RWPE2 (cell line): ENCODE results near the gene PLCB1.

Experiments
- ATAC-seq: fragments of 200-7000 bp; cut with Tn5 transposase; 3 replicates; pipeline ENCODE4 v1.9.1; 2021; ENCODE audit warnings: low read depth
- DNase-seq: peaks from one replicate; pipeline ENCODE4 v3.0.0-alpha.2; 2020; ENCODE audit warnings: low spot score
- H3K27ac ChIP-seq: fragments of 450-650 bp; 2 replicates; pipeline ENCODE4 v1.5.1; 2017; ENCODE audit warnings: mild to moderate bottlenecking; ENCODE audit not compliant: poor library complexity, severe bottlenecking
- H3K27me3 ChIP-seq: fragments of 250-450 bp; sonication (Bioruptor Pico); 2 replicates; pipeline ENCODE4 v1.5.1; 2021; ENCODE audit warnings: mild to moderate bottlenecking, moderate library complexity; ENCODE audit not compliant: insufficient read depth, poor library complexity, severe bottlenecking
- H3K36me3 ChIP-seq: fragments of 250-450 bp; sonication (Bioruptor Pico); 2 replicates; pipeline ENCODE4 v1.5.1; 2020; ENCODE audit warnings: low read depth, mild to moderate bottlenecking, moderate library complexity
- H3K4me1 ChIP-seq: fragments of 250-450 bp; sonication (Bioruptor Pico); 2 replicates; pipeline ENCODE4 v1.5.1; 2021; ENCODE audit warnings: mild to moderate bottlenecking, moderate library complexity; ENCODE audit not compliant: insufficient read depth, poor library complexity, severe bottlenecking
- H3K4me3 ChIP-seq: fragments of 250-450 bp; sonication (Bioruptor Pico); 2 replicates; pipeline ENCODE4 v1.5.1; 2021; ENCODE audit warnings: mild to moderate bottlenecking, moderate library complexity; ENCODE audit not compliant: severe bottlenecking
- H3K9me3 ChIP-seq: fragments of 250-450 bp; sonication (Bioruptor Pico); 2 replicates; pipeline ENCODE4 v1.5.1; 2021; ENCODE audit warnings: mild to moderate bottlenecking, moderate library complexity; ENCODE audit not compliant: severe bottlenecking
- TF ChIP-seq, protein P1 (sequence below): fragments of 450-650 bp; IDR thresholded peaks from one replicate; pipeline ENCODE4 v1.5.1; 2017; ENCODE audit warnings: mild to moderate bottlenecking, moderate library complexity; ENCODE audit not compliant: poor library complexity, severe bottlenecking

PLCB1 gene

DNA sequence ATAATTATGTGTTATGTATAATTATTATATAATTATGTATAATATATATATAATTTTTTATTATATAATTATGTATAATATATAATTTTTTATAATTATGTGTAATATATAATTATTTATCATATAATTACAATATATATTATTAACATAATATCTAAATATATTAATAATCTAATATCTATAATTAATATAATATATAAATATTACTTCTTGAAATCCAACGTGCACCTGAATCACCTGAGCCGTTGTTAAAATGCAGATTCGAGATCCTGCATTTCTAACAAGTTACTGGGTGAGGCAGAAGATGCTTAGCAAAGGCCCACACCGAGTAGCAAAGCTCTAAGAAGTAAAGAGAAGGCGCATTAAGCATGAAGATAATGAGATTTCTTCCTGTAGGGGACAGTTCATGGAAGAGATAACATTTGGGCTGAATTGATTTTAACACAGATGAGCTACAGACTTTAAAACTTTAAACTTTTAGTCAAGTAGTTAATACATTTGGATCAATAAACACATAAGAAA, 530.4 kb downstream of the PLCB1 start:
- H3K4me1 ChIP-seq: no peaks in the 10 kb centered on the region
- TF ChIP-seq, protein P1, sequence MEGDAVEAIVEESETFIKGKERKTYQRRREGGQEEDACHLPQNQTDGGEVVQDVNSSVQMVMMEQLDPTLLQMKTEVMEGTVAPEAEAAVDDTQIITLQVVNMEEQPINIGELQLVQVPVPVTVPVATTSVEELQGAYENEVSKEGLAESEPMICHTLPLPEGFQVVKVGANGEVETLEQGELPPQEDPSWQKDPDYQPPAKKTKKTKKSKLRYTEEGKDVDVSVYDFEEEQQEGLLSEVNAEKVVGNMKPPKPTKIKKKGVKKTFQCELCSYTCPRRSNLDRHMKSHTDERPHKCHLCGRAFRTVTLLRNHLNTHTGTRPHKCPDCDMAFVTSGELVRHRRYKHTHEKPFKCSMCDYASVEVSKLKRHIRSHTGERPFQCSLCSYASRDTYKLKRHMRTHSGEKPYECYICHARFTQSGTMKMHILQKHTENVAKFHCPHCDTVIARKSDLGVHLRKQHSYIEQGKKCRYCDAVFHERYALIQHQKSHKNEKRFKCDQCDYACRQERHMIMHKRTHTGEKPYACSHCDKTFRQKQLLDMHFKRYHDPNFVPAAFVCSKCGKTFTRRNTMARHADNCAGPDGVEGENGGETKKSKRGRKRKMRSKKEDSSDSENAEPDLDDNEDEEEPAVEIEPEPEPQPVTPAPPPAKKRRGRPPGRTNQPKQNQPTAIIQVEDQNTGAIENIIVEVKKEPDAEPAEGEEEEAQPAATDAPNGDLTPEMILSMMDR: no peak
- no peak overlapping the region for H3K27ac ChIP-seq
- DNase-seq (no peak), ATAC-seq (no peak)
- H3K36me3 ChIP-seq: no peaks in the 10 kb centered on the region
- no peaks in the 10 kb centered on the region for H3K9me3 ChIP-seq
- no peaks in the 10 kb centered on the region for H3K27me3 ChIP-seq
- H3K4me3 ChIP-seq: no peak overlapping the region

DNA sequence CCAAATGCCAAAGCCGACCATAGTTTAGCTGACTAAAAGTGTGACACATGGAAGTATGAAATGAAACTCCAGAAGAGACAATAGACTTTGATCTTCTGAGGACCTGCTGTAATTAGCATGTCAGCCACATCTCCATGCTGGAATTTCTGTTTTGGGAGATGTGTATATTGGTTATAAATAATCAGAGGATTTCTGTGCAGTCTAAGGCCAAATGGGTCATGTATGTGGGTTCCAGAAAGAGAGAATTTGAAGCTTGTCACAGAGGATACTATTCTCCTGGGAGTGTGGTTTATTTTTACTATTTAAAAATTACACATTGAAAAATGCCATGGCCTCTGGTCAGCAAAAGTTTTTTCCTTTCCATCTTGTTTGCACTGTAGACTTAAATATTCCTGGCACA, 531.4 kb downstream of the PLCB1 start:
- no peaks in the 10 kb centered on the region for H3K36me3 ChIP-seq
- no peaks in the 10 kb centered on the region for H3K4me1 ChIP-seq
- H3K4me3 ChIP-seq: no peak overlapping the region
- no peaks in the 10 kb centered on the region for H3K9me3 ChIP-seq
- H3K27ac ChIP-seq: no peak overlapping the region
- DNase-seq: no peak
- no peak for ATAC-seq
- TF ChIP-seq, protein P1: no peak
- no peaks in the 10 kb centered on the region for H3K27me3 ChIP-seq

DNA sequence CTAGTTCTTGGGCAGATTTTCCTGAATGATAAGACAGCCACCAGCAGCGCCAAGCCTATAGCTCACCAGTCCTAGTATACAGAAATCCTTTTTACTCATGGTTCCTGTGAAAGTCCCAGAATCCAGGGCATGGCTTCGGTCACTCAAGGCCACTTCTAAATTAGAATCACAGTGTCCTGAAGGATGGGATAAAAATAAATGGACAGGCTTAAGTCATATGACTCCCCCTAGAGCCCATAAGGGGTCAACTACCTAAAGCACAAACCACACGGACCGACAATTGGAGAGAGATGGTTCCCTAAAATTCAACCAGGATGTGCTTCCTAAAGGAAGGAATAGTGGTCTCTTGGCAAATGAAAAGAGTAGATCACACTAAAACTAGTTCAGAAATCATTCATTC, 532.7 kb downstream of the PLCB1 start:
- H3K9me3 ChIP-seq: no peaks in the 10 kb centered on the region
- H3K4me1 ChIP-seq: no peaks in the 10 kb centered on the region
- TF ChIP-seq, protein P1: peak; percentile 62
- no peak overlapping the region for H3K27ac ChIP-seq
- H3K4me3 ChIP-seq: no peak overlapping the region
- DNase-seq (no peak), ATAC-seq (peak; percentile 66; the same call in 2 of the 3 replicates)
- no peaks in the 10 kb centered on the region for H3K36me3 ChIP-seq
- no peaks in the 10 kb centered on the region for H3K27me3 ChIP-seq

DNA sequence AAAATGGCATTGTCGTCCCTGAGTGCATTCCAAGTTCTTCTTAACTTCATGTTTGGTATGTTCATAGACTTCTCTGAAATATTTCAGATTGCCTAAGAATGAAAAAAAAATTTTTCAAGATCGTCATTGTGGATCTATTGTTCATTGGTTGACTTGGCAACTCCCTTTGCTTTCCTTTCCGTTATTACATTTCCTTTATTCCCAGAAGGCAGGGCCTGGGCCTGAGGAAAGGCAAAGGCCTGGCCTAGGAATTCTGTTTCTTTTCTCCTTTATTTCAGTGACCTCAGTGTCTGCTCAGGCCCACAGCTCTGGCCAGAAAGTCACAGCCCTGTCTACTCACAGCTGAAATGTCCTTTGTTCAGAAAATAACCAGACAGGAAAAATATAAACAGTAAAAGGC, 535.2 kb downstream of the PLCB1 start:
- H3K9me3 ChIP-seq: no peaks in the 10 kb centered on the region
- ATAC-seq (no peak), DNase-seq (no peak)
- no peaks in the 10 kb centered on the region for H3K36me3 ChIP-seq
- H3K27ac ChIP-seq: no peak overlapping the region
- TF ChIP-seq, protein P1: no peak
- H3K4me1 ChIP-seq: no peaks in the 10 kb centered on the region
- H3K27me3 ChIP-seq: no peaks in the 10 kb centered on the region
- no peak overlapping the region for H3K4me3 ChIP-seq

DNA sequence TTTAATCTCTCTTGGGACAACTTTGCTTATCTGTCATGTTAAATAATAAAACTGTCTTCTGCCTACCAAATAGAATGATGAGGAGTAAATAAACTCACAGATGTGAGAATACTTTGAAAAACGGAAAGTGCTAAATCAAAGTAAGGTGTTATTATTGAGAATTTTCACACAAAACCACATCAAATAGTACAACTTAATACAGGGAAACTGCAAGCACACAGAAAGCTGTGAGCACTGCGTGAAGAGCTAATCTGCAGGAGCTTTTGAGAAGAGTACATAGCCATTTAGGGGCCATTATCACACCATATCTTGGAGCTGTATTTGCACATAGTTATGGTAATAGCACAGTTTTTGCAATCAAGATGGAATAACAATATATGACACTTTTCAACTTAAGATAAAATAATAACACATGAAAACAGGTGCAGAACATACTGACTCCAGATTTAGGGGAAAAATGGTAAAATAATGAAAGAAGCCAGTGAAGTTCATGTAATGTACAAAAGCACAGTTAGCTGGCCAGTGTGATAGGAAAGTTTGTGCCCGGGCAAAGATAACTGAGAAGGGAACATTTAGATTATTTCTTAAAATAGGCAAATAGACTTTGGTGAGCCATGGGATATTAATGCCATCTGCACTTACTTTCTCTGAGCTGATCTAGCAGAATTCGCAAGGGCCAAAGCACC, 538.3 kb downstream of the PLCB1 start:
- H3K9me3 ChIP-seq: no peaks in the 10 kb centered on the region
- TF ChIP-seq, protein P1: no peak
- H3K4me1 ChIP-seq: no peaks in the 10 kb centered on the region
- no peaks in the 10 kb centered on the region for H3K36me3 ChIP-seq
- H3K27me3 ChIP-seq: no peaks in the 10 kb centered on the region
- no peak overlapping the region for H3K4me3 ChIP-seq
- ATAC-seq (no peak), DNase-seq (no peak)
- no peak overlapping the region for H3K27ac ChIP-seq
